Endothelial cell of umbilical vein (primary cell): ENCODE measurements around the gene DIP2B.

Experiments
- CTCF ChIP-seq, 2 donors: IDR thresholded peaks; 1 replicate in 1 of 2; 2 replicates in 1 of 2; pipeline ENCODE4 v1.5.1; 2011; ENCODE audit warnings: low read length in 2 of 2, mild to moderate bottlenecking in 2 of 2, moderate library complexity in 2 of 2, control low read depth in 1 of 2, inconsistent platforms in 1 of 2, low read depth in 1 of 2; ENCODE audit not compliant: insufficient read depth in 1 of 2; ENCODE audit errors: extremely low read depth in 1 of 2
- EZH2 ChIP-seq: IDR thresholded peaks from 2 replicates; pipeline ENCODE4 v1.6.1; 2012; ENCODE audit warnings: borderline replicate concordance, low read depth, mild to moderate bottlenecking, moderate library complexity, low read length, inconsistent platforms; ENCODE audit not compliant: severe bottlenecking
- MYC ChIP-seq: IDR thresholded peaks from one replicate; pipeline ENCODE4 v1.6.1; 2011; ENCODE audit warnings: mild to moderate bottlenecking, low read depth, low read length
- POLR2A ChIP-seq: IDR thresholded peaks from 2 replicates; pipeline ENCODE4 v1.6.1; 2012; ENCODE audit warnings: low read depth, mild to moderate bottlenecking, control low read depth, low read length

- TF ChIP-seq POLR2A (no peak), MYC (no peak), CTCF (IDR thresholded peaks at IDR 0.05; ENCODE audit: extremely low read depth in 1 of 2, insufficient read depth in 1 of 2, low read depth in 1 of 2, low read length in 2 of 2) (no peak), EZH2 (no peak)
These were observed 268.1 kb downstream of the DIP2B start for GRCh38 chr12:50772877-50773276.
